Vagina (tissue), 2 donors: ENCODE measurements around the gene RGS3.

Experiments
- CTCF ChIP-seq, 3 experiments: fragments of 450-650 bp in 2 of 3; fragments of 200-600 bp in 1 of 3; sonication (generic) in 1 of 3; IDR thresholded peaks; one replicate each; pipeline ENCODE4 v1.5.1; 2017 to 2019; ENCODE audit warnings: antibody characterized with exemption in 3 of 3, mild to moderate bottlenecking in 2 of 3, moderate library complexity in 2 of 3
- POLR2A ChIP-seq, 2 donors: fragments of 450-650 bp; IDR thresholded peaks; one replicate each; pipeline ENCODE4 v1.6.1; 2017; ENCODE audit warnings: antibody characterized with exemption in 2 of 2, mild to moderate bottlenecking in 2 of 2, moderate library complexity in 2 of 2

GRCh38 chr9:113612216-113612747 is 148.8 kb downstream of the RGS3 start:
- TF ChIP-seq CTCF (IDR thresholded peaks at IDR 0.05), result no peak
- no peak for TF ChIP-seq POLR2A (IDR thresholded peaks at IDR 0.05)
